ENCODE data around the gene GLTPD2. TPM values are rescaled to one million over a fixed set of nuclear protein-coding genes. Genes with fewer than 3 reads are reported as not detected.
"Not testable (repeated sequence)": the region's sequence is repeated elsewhere in the genome, so short reads cannot be mapped to it uniquely, and the experiment has no call there.

The GLTPD2 gene
- polyA plus RNA-seq, 1 donor = 34.4 TPM

DNA sequence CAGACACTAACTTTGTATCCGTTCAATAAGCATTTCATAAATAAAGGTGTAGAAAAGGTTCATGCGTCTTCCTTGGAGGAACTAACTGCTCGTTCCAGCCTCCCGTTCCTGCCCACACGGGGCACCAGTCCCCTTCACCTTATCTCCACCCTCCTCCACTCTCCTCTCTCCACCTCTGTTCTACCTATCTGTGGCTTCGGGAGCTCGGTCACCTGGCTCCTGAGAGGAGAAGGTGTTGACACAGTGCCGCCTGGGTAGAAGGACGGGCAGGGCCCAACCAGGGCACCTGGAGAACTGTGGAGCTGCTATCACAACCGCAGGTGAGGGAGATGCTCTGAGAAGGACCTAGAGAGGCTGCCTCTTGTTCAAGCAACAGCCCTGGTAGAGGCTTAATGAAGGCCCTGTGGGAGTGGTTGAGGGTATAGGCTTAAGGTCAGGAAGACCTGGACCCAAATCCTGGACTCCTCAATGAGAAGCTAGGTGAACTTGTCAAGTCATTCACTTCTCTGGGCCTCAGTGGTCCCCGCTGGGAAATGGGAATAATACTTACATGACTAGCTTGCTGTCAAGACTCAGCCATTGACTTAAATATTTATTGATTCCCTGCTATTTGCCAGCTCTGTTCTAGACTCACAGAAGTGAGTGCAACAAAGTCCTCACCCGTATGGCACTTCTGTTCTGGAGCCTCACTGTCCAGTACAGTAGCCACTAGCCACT lies 34.8 kb downstream of the GLTPD2 start:
- no peaks in the 10 kb centered on the region for H3K4me1 ChIP-seq (ENCODE audit: control insufficient read depth, insufficient read depth, low read length)
- no peaks in the 10 kb centered on the region for H3K27me3 ChIP-seq (ENCODE audit: control insufficient read depth, insufficient read depth, low read length)
- WGBS (ENCODE audit: insufficient coverage, low lambda C conversion rate) = 28% methylated on average over 2 of the region's 12 CpGs
- no peak for DNase-seq
- no peak overlapping the region for H3K27ac ChIP-seq (ENCODE audit: low read length)
- H3K9me3 ChIP-seq (ENCODE audit: control insufficient read depth, low read depth, low read length) = no peaks in the 10 kb centered on the region
- H3K4me3 ChIP-seq (ENCODE audit: low read length) = no peak overlapping the region
- H3K36me3 ChIP-seq (ENCODE audit: control insufficient read depth, insufficient read depth, low read length) = peaks cover 10% of the 10 kb centered on the region

DNA sequence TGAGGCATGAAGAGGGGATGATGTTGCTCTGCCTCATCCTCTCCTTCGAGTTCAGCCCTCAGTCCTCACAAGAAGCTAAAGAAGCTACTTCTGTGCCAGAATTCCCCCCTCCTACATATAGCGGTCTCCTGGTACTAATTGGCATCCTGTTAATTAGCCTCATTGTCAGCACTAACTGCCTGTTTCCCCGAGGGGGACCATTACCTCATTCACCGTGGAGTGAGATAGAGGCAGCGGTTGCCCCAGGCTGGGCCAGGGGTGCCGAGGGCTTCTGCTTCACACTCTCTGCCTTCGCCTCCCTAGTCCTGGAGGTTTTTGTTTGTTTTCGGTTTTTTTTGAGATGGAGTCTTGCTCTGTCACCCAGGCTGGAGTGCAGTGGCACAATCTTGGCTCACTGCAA lies 38.6 kb downstream of the GLTPD2 start:
- WGBS (ENCODE audit: insufficient coverage, low lambda C conversion rate) = no CpG with 5 or more reads among the region's 8 CpGs
- DNase-seq = no peak
- no peaks in the 10 kb centered on the region for H3K36me3 ChIP-seq (ENCODE audit: control insufficient read depth, insufficient read depth, low read length)

DNA sequence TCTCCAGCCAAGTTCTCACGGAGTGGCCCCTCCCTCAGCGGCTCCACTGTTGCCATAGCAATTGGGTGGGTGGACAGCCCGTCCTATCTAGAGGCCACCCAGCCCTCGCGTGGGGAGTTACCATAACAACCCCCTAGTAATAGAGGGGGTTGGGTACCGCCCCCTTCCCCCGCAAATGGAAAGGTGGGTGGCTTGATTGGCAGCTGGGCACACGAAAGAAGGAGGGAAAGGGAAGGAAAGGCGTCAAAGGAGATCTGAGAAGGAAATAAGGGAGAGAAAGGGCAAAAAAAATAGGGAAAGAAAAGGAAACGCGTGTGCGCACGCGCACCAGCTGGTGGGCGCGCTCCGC lies 44.0 kb downstream of the GLTPD2 start:
- not testable (repeated sequence) for H3K9me3 ChIP-seq (ENCODE audit: control insufficient read depth, low read depth, low read length); H3K36me3 ChIP-seq (ENCODE audit: control insufficient read depth, insufficient read depth, low read length); DNase-seq; H3K27me3 ChIP-seq (ENCODE audit: control insufficient read depth, insufficient read depth, low read length)
- H3K4me3 ChIP-seq (ENCODE audit: low read length) = peak overlapping the region; percentile 61
- H3K27ac ChIP-seq (ENCODE audit: low read length) = peak overlapping the region; percentile 91
- 0% methylated on average over 2 of the region's 17 CpGs for WGBS (ENCODE audit: insufficient coverage, low lambda C conversion rate)
- peaks cover 28% of the 10 kb centered on the region for H3K4me1 ChIP-seq (ENCODE audit: control insufficient read depth, insufficient read depth, low read length)

More for the DNA sequence above, 38.6 kb downstream of the GLTPD2 start:
- Histone ChIP-seq H3K9me3 (ENCODE audit: control insufficient read depth, low read depth, low read length) (no peaks in the 10 kb centered on the region), H3K27me3 (ENCODE audit: control insufficient read depth, insufficient read depth, low read length) (no peaks in the 10 kb centered on the region), H3K27ac (ENCODE audit: low read length) (no peak overlapping the region), H3K4me1 (ENCODE audit: control insufficient read depth, insufficient read depth, low read length) (no peaks in the 10 kb centered on the region), H3K4me3 (ENCODE audit: low read length) (no peak overlapping the region)

DNA sequence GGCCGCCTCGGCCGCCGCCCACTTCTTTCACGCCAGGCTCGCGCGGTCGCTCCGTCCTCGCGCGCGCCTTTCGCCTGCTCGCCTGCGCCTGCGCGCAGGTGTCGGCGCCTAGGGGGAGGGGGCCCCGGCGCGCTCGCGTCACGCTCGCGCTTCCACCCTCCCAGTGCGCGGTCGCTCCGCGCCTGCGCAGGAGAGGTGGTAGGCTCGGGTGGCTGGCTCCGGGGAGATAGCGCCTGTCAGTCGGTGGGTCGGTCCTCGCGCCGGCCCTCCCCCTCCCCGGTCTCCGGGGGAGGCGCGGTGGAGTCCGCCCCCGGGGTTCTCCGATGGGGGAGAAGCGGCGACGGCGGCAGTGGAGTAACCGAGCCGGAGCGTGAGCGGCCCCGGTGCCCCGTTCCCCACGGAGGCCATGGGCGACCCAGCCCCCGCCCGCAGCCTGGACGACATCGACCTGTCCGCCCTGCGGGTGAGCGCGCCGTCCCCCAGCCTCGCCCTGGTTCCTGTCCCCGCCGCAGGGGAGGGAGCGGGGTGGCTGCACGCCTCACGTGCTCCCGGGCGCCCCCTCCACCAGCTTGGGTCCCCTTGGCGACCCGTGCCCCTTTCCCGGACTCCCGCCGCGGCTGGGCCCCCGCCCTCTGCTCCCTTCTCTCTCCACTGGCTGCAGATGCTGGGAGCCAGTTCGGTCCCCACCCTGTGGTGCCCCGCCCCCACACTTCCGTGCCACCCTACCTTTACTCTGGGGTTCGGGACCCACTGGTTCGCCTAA lies 44.6 kb downstream of the GLTPD2 start, which contains the start of gene MINK1:
Gene MINK1, plus strand, starts transcription at position 163 of the 763 bp plus-strand sequence. Its CDS starts 244 bp downstream, at position 407.
- DNase-seq = peak; percentile 96 to 97
- Histone ChIP-seq H3K4me1 (ENCODE audit: control insufficient read depth, insufficient read depth, low read length) (peaks cover 31% of the 10 kb centered on the region), H3K4me3 (ENCODE audit: low read length) (peak within 1 kb of the TSS; percentile 97), H3K27me3 (ENCODE audit: control insufficient read depth, insufficient read depth, low read length) (no peaks in the 10 kb centered on the region), H3K9me3 (ENCODE audit: control insufficient read depth, low read depth, low read length) (no peaks in the 10 kb centered on the region), H3K36me3 (ENCODE audit: control insufficient read depth, insufficient read depth, low read length) (peaks cover 15% of the 10 kb centered on the region), H3K27ac (ENCODE audit: low read length) (peak within 1 kb of the TSS; percentile 91)
- WGBS (ENCODE audit: insufficient coverage, low lambda C conversion rate) = no CpG with 5 or more reads among the region's 91 CpGs

DNA sequence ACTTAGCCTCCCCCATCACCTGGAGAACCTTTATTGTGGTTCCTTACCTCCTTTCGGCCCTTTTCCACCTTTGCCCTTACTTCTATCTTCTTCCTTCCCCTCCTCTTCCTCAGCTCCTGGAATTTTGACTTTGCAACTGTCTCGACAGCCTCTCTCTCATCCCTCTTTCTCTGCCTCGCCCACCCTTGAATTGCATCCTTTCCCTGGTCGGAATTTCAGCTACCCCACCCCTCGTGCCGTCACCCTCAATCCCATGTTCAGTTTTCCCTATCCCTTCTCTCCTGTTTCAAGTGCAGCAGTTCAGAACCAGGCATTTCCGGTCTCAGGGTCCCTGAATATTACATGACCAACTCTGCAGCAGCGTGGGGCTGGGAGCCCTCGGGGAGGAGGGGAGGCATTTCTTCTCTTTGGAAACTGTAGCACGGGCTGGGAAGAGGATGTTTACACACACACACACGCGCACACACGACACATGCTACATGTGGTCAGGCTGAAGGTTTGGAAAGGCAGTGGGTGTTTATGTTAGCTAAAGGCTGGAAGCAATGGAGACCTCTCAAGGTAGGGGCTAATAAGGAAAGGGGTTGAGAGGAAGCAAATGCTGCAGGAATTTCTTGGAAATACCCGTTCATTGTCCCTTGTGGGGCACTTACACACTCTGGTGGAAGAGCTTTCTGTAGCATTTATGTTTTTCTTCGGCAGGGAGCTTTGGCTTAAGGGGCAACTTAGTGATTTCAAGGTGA lies 45.3 kb downstream of the GLTPD2 start:
- Histone ChIP-seq H3K4me1 (ENCODE audit: control insufficient read depth, insufficient read depth, low read length) (peaks cover 33% of the 10 kb centered on the region), H3K27me3 (ENCODE audit: control insufficient read depth, insufficient read depth, low read length) (no peaks in the 10 kb centered on the region), H3K4me3 (ENCODE audit: low read length) (peak overlapping the region; percentile 97), H3K27ac (ENCODE audit: low read length) (peak overlapping the region; percentile 86), H3K36me3 (ENCODE audit: control insufficient read depth, insufficient read depth, low read length) (peaks cover 16% of the 10 kb centered on the region), H3K9me3 (ENCODE audit: control insufficient read depth, low read depth, low read length) (no peaks in the 10 kb centered on the region)
- DNase-seq = peak; percentile 58 to 69
- 0% methylated on average over 3 of the region's 15 CpGs for WGBS (ENCODE audit: insufficient coverage, low lambda C conversion rate)

DNA sequence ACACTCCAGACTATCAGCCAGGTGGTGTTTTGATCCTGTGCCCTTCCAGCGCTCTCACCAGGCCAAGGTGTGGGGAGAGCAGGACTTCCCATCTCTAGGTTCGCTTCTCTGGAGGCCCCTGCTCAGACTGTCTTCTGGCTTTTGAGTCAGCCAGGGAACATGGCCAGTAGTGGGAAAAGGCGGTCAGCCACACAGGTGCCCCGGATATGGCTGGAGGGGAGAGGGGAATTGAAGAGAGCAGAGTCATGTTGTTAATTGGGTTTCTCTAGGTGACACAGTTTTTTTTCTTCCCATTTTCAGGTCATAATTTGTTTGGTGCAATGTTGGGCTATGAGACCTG lies 45.9 kb downstream of the GLTPD2 start:
- DNase-seq = no peak
- WGBS (ENCODE audit: insufficient coverage, low lambda C conversion rate) = no CpG with 5 or more reads among the region's 4 CpGs
- peaks cover 33% of the 10 kb centered on the region for H3K4me1 ChIP-seq (ENCODE audit: control insufficient read depth, insufficient read depth, low read length)

DNA sequence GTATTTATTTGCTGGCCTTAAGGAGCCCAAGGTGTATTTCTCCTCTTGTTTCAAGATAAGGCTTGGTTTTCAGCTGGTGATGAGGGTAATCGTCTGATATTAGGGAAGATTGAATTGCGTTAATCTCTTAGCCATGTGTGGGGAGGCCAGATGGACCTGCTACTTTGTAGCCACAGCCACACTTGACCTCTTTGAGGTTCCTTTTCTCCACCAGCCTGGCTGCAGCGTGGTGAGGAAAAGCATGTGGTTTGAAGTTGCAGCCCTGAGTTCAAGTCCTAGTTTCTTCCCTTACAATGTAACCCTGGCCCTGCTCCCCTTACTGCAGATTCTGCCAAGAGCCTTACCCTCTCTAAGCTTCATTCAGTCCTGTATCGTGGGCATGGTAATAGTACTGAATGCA lies 47.5 kb downstream of the GLTPD2 start:
- Histone ChIP-seq H3K36me3 (ENCODE audit: control insufficient read depth, insufficient read depth, low read length) (peaks cover 20% of the 10 kb centered on the region), H3K9me3 (ENCODE audit: control insufficient read depth, low read depth, low read length) (no peaks in the 10 kb centered on the region), H3K4me3 (ENCODE audit: low read length) (no peak overlapping the region), H3K27ac (ENCODE audit: low read length) (no peak overlapping the region), H3K4me1 (ENCODE audit: control insufficient read depth, insufficient read depth, low read length) (peaks cover 39% of the 10 kb centered on the region), H3K27me3 (ENCODE audit: control insufficient read depth, insufficient read depth, low read length) (no peaks in the 10 kb centered on the region)
- 60% methylated on average over 1 of the region's 4 CpGs for WGBS (ENCODE audit: insufficient coverage, low lambda C conversion rate)
- DNase-seq = no peak

More for the DNA sequence above, 45.9 kb downstream of the GLTPD2 start:
- Histone ChIP-seq H3K36me3 (ENCODE audit: control insufficient read depth, insufficient read depth, low read length) (peaks cover 18% of the 10 kb centered on the region), H3K27ac (ENCODE audit: low read length) (peak overlapping the region; percentile 86), H3K9me3 (ENCODE audit: control insufficient read depth, low read depth, low read length) (no peaks in the 10 kb centered on the region), H3K27me3 (ENCODE audit: control insufficient read depth, insufficient read depth, low read length) (no peaks in the 10 kb centered on the region), H3K4me3 (ENCODE audit: low read length) (peak overlapping the region; percentile 97)

DNA sequence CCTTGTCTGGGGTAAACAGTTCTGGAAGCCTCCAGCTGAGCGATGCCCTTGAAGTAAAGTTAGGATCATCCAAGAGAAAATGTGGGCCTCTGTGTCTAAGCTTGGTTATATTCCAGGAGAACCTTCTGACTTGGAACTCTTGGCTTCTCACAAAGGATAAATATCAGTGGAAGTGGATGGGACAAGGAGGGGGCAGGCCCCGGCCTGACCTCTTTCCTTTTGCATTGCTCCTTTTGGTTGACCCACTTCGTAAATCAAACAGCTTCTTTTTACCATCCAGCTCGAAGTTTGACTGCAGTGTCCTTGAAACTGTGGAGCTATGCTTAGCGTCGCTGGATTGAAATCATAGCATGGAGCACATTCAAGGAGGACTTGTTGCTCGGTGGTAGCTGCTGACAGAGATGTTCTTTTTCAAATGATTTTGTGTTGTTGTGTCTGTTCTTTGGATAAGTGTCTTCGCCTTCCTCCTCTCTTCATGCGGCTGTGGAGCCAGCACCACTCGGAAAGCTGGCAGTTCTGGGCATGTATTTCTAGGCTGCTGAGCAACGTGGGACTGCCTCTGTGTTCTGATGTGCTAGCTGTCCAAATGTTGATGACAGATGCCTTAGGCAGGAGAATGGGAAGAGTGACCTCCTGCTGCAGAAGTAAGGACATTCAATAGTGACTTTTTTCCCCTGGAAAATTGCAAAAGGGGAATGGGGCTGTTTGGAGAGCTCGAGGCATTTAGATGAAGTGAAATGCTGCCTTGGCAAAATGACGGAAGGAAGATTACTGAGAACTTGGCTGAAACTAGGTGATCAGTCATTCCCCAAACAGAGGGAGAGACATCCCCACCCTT lies 48.9 kb downstream of the GLTPD2 start:
- Histone ChIP-seq H3K27me3 (ENCODE audit: control insufficient read depth, insufficient read depth, low read length) (no peaks in the 10 kb centered on the region), H3K36me3 (ENCODE audit: control insufficient read depth, insufficient read depth, low read length) (peaks cover 26% of the 10 kb centered on the region), H3K4me1 (ENCODE audit: control insufficient read depth, insufficient read depth, low read length) (peaks cover 39% of the 10 kb centered on the region), H3K27ac (ENCODE audit: low read length) (no peak overlapping the region), H3K9me3 (ENCODE audit: control insufficient read depth, low read depth, low read length) (no peaks in the 10 kb centered on the region), H3K4me3 (ENCODE audit: low read length) (no peak overlapping the region)
- DNase-seq = no peak
- 80% methylated on average over 1 of the region's 13 CpGs for WGBS (ENCODE audit: insufficient coverage, low lambda C conversion rate)

DNA sequence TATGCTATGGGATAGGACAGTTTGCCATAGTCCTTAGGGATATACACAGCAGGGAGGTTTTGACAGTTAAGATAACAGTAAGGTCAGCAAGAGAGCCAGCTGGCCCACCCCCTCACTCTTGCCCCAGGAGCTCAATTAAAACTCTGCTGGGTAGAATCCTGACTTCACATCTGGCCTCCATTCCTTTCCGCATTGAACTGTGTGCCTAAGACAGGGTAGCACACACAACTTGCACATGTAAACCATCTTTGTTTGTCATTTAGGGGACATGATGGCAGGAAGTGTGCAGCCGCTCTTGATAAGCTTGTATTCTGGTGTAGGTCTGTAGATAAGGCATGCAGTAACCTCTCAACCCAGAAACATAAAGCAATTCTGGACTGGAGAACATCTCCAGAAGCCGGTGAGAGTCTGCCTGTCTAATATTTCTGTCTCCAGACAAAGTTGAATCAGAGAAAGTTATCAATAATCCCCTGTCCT lies 49.6 kb downstream of the GLTPD2 start:
- Histone ChIP-seq H3K4me1 (ENCODE audit: control insufficient read depth, insufficient read depth, low read length) (peaks cover 39% of the 10 kb centered on the region), H3K4me3 (ENCODE audit: low read length) (no peak overlapping the region), H3K36me3 (ENCODE audit: control insufficient read depth, insufficient read depth, low read length) (peaks cover 26% of the 10 kb centered on the region), H3K27ac (ENCODE audit: low read length) (no peak overlapping the region), H3K9me3 (ENCODE audit: control insufficient read depth, low read depth, low read length) (no peaks in the 10 kb centered on the region), H3K27me3 (ENCODE audit: control insufficient read depth, insufficient read depth, low read length) (no peaks in the 10 kb centered on the region)
- no peak for DNase-seq
- no CpG with 5 or more reads among the region's 3 CpGs for WGBS (ENCODE audit: insufficient coverage, low lambda C conversion rate)

Data from large intestine (tissue), 3 donors.